OCI-LY1 (cell line): ENCODE measurements around the gene SLC19A2.

Source experiments
- H2AFZ ChIP-seq: fragments of 200-600 bp; sonication (generic), shearing (Covaris generic); 2 replicates; pipeline ENCODE4 v1.6.0; 2014; ENCODE audit warnings: antibody characterized with exemption, mild to moderate bottlenecking, low read length
- H3F3A ChIP-seq: fragments of 200-600 bp; sonication (generic), shearing (Covaris generic); 2 replicates; pipeline ENCODE4 v1.6.0; 2014; ENCODE audit warnings: mild to moderate bottlenecking, antibody characterized with exemption, low read length, moderate library complexity; ENCODE audit not compliant: insufficient read depth
- H3K27ac ChIP-seq: fragments of 200-600 bp; sonication (generic); 2 replicates; pipeline ENCODE4 v1.5.1; 2014; ENCODE audit warnings: low read length, mixed run types, mild to moderate bottlenecking, low read depth; ENCODE audit not compliant: poor library complexity, severe bottlenecking
- H3K27me3 ChIP-seq: fragments of 200-600 bp; sonication (generic); 2 replicates; pipeline ENCODE4 v1.6.0; 2014; ENCODE audit warnings: antibody characterized with exemption, mild to moderate bottlenecking, low read length, moderate library complexity; ENCODE audit not compliant: insufficient read depth
- H3K36me3 ChIP-seq: fragments of 200-600 bp; sonication (generic); 2 replicates; pipeline ENCODE4 v1.6.1; 2014; ENCODE audit warnings: mild to moderate bottlenecking, antibody characterized with exemption, low read length, moderate library complexity, mixed read lengths; ENCODE audit not compliant: insufficient read depth
- H3K4me1 ChIP-seq: fragments of 200-600 bp; sonication (generic); 2 replicates; pipeline ENCODE4 v1.5.1; 2014; ENCODE audit warnings: mild to moderate bottlenecking, low read length, moderate library complexity; ENCODE audit not compliant: insufficient read depth, severe bottlenecking
- H3K4me2 ChIP-seq: fragments of 200-600 bp; sonication (generic), shearing (Covaris generic); 2 replicates; pipeline ENCODE4 v1.6.1; 2014; ENCODE audit warnings: low read length
- H3K4me3 ChIP-seq: fragments of 200-600 bp; sonication (generic); 2 replicates; pipeline ENCODE4 v1.5.1; 2014; ENCODE audit warnings: low read length, low read depth, mild to moderate bottlenecking, mixed read lengths; ENCODE audit not compliant: poor library complexity, severe bottlenecking
- H3K79me2 ChIP-seq: fragments of 200-600 bp; shearing (Covaris generic); 2 replicates; pipeline ENCODE4 v1.6.1; 2016; ENCODE audit warnings: mixed run types, low read length, mixed read lengths; ENCODE audit not compliant: insufficient read depth
- H3K9ac ChIP-seq: fragments of 200-600 bp; sonication (generic), shearing (Covaris generic); 2 replicates; pipeline ENCODE4 v1.6.1; 2014; ENCODE audit warnings: mild to moderate bottlenecking, low read length, mixed read lengths
- H3K9me2 ChIP-seq: fragments of 200-600 bp; sonication (generic), shearing (Covaris generic); 2 replicates; pipeline ENCODE4 v1.6.1; 2014; ENCODE audit warnings: low read depth, mild to moderate bottlenecking, low read length, mixed read lengths
- H3K9me3 ChIP-seq: fragments of 200-600 bp; shearing (Covaris generic); 2 replicates; pipeline ENCODE4 v1.6.1; 2014; ENCODE audit warnings: low read length, mixed read lengths
- H4K20me1 ChIP-seq: fragments of 200-600 bp; sonication (generic), shearing (Covaris generic); 2 replicates; pipeline ENCODE4 v1.6.0; 2016; ENCODE audit warnings: mild to moderate bottlenecking, low read length; ENCODE audit not compliant: insufficient read depth
- CTCF ChIP-seq: fragments of 200-600 bp; sonication (generic), shearing (Covaris generic); IDR thresholded peaks from 2 replicates; pipeline ENCODE4 v1.5.1; 2017; ENCODE audit warnings: mild to moderate bottlenecking, antibody characterized with exemption, low read length, moderate library complexity, mixed read lengths
- EZH2 ChIP-seq: fragments of 200-600 bp; sonication (generic), shearing (Covaris generic); IDR thresholded peaks from 2 replicates; pipeline ENCODE4 v1.8.0; 2017; ENCODE audit warnings: borderline replicate concordance, mixed run types, mild to moderate bottlenecking, antibody characterized with exemption, low read length, moderate library complexity, mixed read lengths

The SLC19A2 gene

GRCh38 chr1:169484101-169484500, 1.6 kb downstream of the SLC19A2 start:
- H3K27ac ChIP-seq, result no peak overlapping the region
- no peaks in the 10 kb centered on the region for H3K9me3 ChIP-seq
- no peaks in the 10 kb centered on the region for H3K27me3 ChIP-seq
- H4K20me1 ChIP-seq, result no peaks in the 10 kb centered on the region
- H3K4me3 ChIP-seq, result peak overlapping the region; percentile 85
- H3K4me2 ChIP-seq, result peak overlapping the region; percentile 77
- TF ChIP-seq CTCF, result no peak
- TF ChIP-seq EZH2, result no peak
- no peaks in the 10 kb centered on the region for H3K9me2 ChIP-seq
- peaks cover 37% of the 10 kb centered on the region for H3K4me1 ChIP-seq
- H3F3A ChIP-seq, result no peaks in the 10 kb centered on the region
- 0 out of 2 replicates have a peak, but pooled peaks cover 2% of the 10 kb centered on the region for H3K79me2 ChIP-seq
- H3K36me3 ChIP-seq, result no peaks in the 10 kb centered on the region
- H2AFZ ChIP-seq, result no peak overlapping the region
- no peak overlapping the region; the same call in 1 of the 2 replicates for H3K9ac ChIP-seq

- H3K27ac ChIP-seq, result no peak overlapping the region
- 0 out of 2 replicates have a peak, but pooled peaks cover 3% of the 10 kb centered on the region for H3K79me2 ChIP-seq
- peak overlapping the region; percentile 77 for H3K4me2 ChIP-seq
- TF ChIP-seq EZH2 (no peak), CTCF (no peak)
- H3K27me3 ChIP-seq, result no peaks in the 10 kb centered on the region
- peak overlapping the region; percentile 85 for H3K4me3 ChIP-seq
- no peak overlapping the region for H2AFZ ChIP-seq
- H3F3A ChIP-seq, result no peaks in the 10 kb centered on the region
- H3K9me2 ChIP-seq, result no peaks in the 10 kb centered on the region
- H3K9ac ChIP-seq, result no peak overlapping the region
- H4K20me1 ChIP-seq, result no peaks in the 10 kb centered on the region
- H3K4me1 ChIP-seq, result peaks cover 37% of the 10 kb centered on the region
- H3K9me3 ChIP-seq, result no peaks in the 10 kb centered on the region
- no peaks in the 10 kb centered on the region for H3K36me3 ChIP-seq
These were observed 2.2 kb downstream of the SLC19A2 start for GRCh38 chr1:169483500-169483966.

- no peak overlapping the region for H3K9ac ChIP-seq
These were observed 6.2 kb downstream of the SLC19A2 start for GRCh38 chr1:169479363-169480066.

More at GRCh38 chr1:169479363-169480066, 6.2 kb downstream of the SLC19A2 start:
- Histone ChIP-seq H3K9me2 (no peaks in the 10 kb centered on the region), H3K36me3 (peaks cover 14% of the 10 kb centered on the region; the same call in 1 of the 2 replicates), H3K4me3 (no peak overlapping the region), H3K27me3 (no peaks in the 10 kb centered on the region), H3K79me2 (0 out of 2 replicates have a peak, but pooled peaks cover 3% of the 10 kb centered on the region), H2AFZ (no peak overlapping the region), H4K20me1 (no peaks in the 10 kb centered on the region), H3K4me1 (peaks cover 18% of the 10 kb centered on the region), H3K4me2 (no peak overlapping the region), H3F3A (no peaks in the 10 kb centered on the region), H3K27ac (no peak overlapping the region), H3K9me3 (no peaks in the 10 kb centered on the region)
- no peak for TF ChIP-seq CTCF
- TF ChIP-seq EZH2, result no peak
